Right renal cortex interstitium (tissue), 3 donors: ENCODE results near the gene MOV10. TPM values are rescaled to one million over a fixed set of nuclear protein-coding genes. Genes with fewer than 3 reads are reported as not detected.
"Not testable (repeated sequence)": the region's sequence is repeated elsewhere in the genome, so short reads cannot be mapped to it uniquely, and the experiment has no call there.

Experiments used
- DNase-seq, 3 donors: peaks; one replicate each; pipeline ENCODE4 v3.0.0-alpha.2; 2013; ENCODE audit warnings: low read depth in 3 of 3, low spot score in 2 of 3
- polyA plus RNA-seq, 3 donors: library from polyadenylated mRNA; unstranded; fragments of 120-200 nt; gene quantifications; one replicate each; pipeline ENCODE4 v1.2.1, GENCODE V29; 2013; ENCODE audit not compliant: insufficient read length in 3 of 3

MOV10 gene
- polyA plus RNA-seq, 3 donors, result 63.9 to 64.9 (median 64.8) TPM

DNA sequence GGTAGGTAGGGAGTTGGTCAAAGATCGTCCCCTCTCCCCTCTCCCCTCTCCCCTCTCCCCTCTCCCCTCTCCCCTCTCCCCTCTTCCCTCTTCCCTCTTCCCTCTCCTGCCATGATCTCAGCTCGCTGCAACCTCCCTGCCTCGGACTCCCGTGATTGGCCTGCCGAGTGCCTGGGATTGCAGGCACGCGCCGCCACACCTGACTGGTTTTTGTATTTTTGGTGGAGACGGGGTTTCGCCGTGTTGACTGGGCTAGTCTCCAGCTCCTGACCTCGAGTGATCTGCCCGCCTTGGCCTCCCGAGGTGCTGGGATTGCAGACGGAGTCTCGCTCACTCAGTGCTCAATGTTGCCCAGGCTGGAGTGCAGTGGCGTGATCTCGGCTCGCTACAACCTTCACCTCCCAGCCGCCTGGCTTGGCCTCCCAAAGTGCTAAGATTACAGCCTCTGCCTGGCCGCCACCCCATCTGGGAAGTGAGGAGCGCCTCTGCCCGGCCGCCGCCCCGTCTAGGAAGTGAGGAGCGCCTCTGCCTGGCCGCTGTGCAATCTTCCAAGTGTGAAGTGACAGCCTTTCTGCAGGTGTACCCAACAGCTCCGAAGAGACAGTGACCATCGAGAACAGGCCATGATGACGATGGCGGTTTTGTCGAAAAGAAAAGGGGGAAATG is 54.0 kb downstream of the MOV10 start:
- DNase-seq, result not testable (repeated sequence)

DNA sequence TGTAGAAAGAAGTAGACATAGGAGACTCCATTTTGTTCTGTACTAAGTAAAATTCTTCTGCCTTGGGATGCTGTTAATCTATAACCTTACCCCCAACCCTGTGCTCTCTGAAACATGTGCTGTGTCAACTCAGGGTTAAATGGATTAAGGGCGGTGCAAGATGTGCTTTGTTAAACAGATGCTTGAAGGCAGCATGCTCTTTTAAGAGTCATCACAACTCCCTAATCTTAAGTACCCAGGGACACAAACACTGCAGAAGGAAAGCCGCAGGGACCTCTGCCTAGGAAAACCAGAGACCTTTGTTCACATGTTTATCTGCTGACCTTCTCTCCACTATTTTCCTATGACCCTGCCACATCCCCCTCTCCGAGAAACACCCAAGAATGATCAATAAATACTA is 54.6 kb downstream of the MOV10 start:
- DNase-seq, result not testable (repeated sequence)

DNA sequence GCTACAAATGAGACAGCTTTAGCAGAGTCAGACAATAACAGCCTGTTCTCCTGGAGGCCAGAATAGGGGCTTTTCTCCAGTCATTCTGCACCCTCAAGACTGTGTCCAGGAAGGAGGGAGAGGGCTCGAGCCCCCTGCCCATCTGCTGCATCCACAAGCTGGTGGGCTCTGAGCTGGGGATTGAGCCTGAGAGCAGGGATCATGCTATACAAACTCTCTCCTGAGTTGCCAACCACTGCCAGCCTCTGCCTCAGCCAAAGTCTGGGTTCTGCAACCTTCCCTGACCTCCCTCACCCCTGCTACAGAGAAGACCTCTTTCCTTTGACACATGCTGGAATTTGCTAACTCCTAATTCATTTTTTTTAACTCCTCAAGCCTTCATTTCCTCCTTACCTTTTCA is 55.5 kb downstream of the MOV10 start:
- no peak for DNase-seq

- DNase-seq, result no peak
Observed at GRCh38 chr1:112731451-112731850, 57.0 kb downstream of the MOV10 start.

DNA sequence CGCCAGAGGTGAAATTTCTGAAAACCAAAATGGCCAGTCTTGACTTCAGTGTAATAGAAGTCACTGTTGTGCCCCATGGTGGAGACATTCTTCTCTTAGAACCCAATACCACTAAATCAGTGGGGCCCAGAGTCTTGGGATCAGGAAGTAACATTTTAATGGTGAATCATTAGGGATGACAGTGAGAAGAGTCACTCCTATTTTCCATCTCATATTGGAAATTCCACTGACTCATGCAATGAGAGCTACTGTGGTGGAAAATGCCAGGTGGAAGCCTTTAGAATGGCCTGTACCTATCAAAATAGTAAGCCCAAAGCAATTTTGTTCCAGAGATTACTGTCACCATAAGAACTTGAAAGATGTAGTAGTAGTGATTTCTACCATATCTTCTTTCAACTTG is 61.3 kb downstream of the MOV10 start:
- no peak for DNase-seq

GRCh38 chr1:112737573-112737972 is 63.1 kb downstream of the MOV10 start:
- no peak for DNase-seq

- DNase-seq, result no peak
Observed at GRCh38 chr1:112743174-112744008, 68.9 kb downstream of the MOV10 start.

DNA sequence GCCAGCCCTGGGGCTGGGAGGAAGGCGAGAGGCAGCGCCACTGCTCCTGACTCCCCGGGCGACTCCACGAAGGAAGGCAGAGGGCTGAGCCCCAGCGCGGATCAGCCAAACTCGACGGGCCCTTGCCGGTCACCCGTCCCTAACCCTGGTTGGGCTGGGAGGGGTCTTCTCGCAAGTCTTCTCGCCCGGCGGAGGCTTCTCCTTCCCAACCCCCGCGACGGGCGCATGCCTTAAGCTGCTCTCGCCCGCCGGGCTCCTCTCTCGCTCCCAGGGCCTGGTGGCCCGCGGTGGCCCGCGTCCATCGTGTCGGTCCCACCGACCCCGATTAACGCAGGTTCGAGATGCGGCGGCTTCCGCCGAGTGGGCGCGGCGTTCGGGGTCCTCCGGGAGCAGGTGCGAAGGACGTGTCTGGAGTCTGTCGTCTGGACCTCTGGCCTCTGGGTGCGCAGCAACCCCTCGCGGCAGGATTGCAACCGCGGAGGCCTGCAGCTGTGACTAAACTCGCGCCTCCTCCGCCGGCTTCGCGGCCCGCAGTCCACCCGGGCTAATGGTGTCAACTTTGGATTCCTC is 69.6 kb downstream of the MOV10 start:
- DNase-seq, result peak in 1 of 3 donors; percentile 36

- no peak for DNase-seq
Observed at GRCh38 chr1:112748396-112748795, 73.9 kb downstream of the MOV10 start.

Other genes with a start within 250 kb of the MOV10 start
- 1 to 10 TPM; 1.8 to 1.9 (median 1.8) TPM for gene WNT2B, start 165.7 kb upstream of the MOV10 start, polyA plus RNA-seq
- 10 to 100 TPM; 27.2 to 31.1 (median 29.1) TPM for gene ST7L, start 55.5 kb upstream of the MOV10 start, polyA plus RNA-seq
- 100 to 1,000 TPM; 131 to 141 (median 135) TPM for gene CAPZA1, start 54.8 kb upstream of the MOV10 start, polyA plus RNA-seq
- 100 to 1,000 TPM; 206 to 239 (median 228) TPM for gene RHOC, start 32.5 kb downstream of the MOV10 start, polyA plus RNA-seq
- 1 to 10 TPM in 1 of 3 donors, under 1 TPM in 2; 0.71 to 1.1 (median 0.93) TPM for gene PPM1J, start 40.7 kb downstream of the MOV10 start, polyA plus RNA-seq